H7 (cell line): ENCODE measurements around the gene RTN1. TPM values are rescaled to one million over a fixed set of nuclear protein-coding genes. Genes with fewer than 3 reads are reported as not detected.
A peak's percentile ranks its signal among the peaks of the same experiment; 100 is the strongest.

ENCODE experiments used
- DNase-seq: peaks from one replicate; pipeline ENCODE4 v3.0.0; 2012
- H3K27me3 ChIP-seq: 2 replicates; pipeline ENCODE4 v1.6.0; 2011; ENCODE audit warnings: mild to moderate bottlenecking, low read length; ENCODE audit not compliant: control insufficient read depth, insufficient read depth
- H3K36me3 ChIP-seq: replicated peaks from 2 replicates; pipeline ENCODE4 v1.5.1; 2011; ENCODE audit warnings: low read length; ENCODE audit not compliant: control insufficient read depth, insufficient read depth
- H3K4me3 ChIP-seq: 2 replicates; pipeline ENCODE4 v1.5.1; 2011; ENCODE audit warnings: low read depth, mild to moderate bottlenecking, control low read depth, low read length, moderate library complexity; ENCODE audit not compliant: insufficient read depth
- total RNA-seq: library from RNA; depleted of rRNA; stranded (reverse); fragments of >200 nt; shearing (Covaris generic); gene quantifications from 2 replicates; pipeline ENCODE4 v1.2.3, GENCODE V29; 2014; rRNA removed

RTN1 gene
- total RNA-seq, 1 experiment from 2014 or later = 0.42 TPM

DNA sequence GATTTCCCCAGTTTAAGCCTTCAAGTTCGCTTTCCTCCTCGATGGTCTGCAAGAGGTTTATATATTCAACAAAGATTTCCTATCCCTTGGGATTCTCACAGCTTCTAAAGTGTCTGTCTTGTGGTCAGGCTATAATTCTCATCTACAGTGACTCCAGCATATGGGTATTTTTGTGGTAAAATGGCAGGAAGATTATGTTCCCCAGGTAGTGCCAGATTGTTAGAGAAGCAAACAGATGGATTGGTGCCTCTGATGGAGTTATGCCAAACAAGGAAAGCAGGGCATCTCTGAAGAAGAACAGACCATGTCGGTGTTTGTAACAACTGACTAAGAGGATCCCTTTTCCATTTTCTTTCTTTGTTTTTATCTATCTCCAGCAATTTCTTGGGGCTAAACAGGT, 288.4 kb downstream of the RTN1 start:
- Histone ChIP-seq H3K4me3 (no peak overlapping the region), H3K36me3 (no peaks in the 10 kb centered on the region), H3K27me3 (no peaks in the 10 kb centered on the region)
- no peak for DNase-seq

DNA sequence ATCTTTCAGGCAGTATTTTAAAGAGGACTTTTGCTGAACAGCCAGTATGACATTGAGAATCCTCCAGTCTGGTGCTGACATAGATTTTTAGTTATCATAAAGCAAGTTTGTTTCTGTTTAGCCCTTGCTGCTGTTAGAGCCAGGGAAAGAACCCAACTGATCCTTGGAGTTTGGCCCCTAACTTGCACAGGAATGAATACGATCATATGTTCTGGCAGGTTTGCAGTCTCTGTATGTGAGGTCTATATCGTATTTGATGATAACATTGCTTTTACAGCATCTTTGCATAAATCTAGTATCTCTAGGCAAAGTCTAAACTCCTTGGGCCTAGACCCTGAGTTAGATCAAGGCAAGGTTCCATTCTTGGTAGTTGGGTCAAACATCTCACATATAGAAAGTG, 289.7 kb downstream of the RTN1 start:
- no peak for DNase-seq
- H3K36me3 ChIP-seq = no peaks in the 10 kb centered on the region
- H3K4me3 ChIP-seq = no peak overlapping the region
- H3K27me3 ChIP-seq = peaks cover 2% of the 10 kb centered on the region; the same call in 1 of the 2 replicates

- H3K27me3 ChIP-seq = peaks cover 2% of the 10 kb centered on the region; the same call in 1 of the 2 replicates
- DNase-seq = peak; percentile 91
- H3K4me3 ChIP-seq = peak within 1 kb of the TSS; percentile 63
- no peaks in the 10 kb centered on the region for H3K36me3 ChIP-seq
These were observed 294.0 kb downstream of the RTN1 start, which contains the start of gene CCDC175 for GRCh38 chr14:59576332-59577294. Gene CCDC175 (minus strand): TSS chr14:59576812. CDS start chr14:59576775, 37 bp downstream.

- no peak for DNase-seq
- Histone ChIP-seq H3K4me3 (no peak overlapping the region), H3K27me3 (no peaks in the 10 kb centered on the region), H3K36me3 (no peaks in the 10 kb centered on the region)
These were observed 300.5 kb downstream of the RTN1 start for GRCh38 chr14:59570122-59570521.

DNA sequence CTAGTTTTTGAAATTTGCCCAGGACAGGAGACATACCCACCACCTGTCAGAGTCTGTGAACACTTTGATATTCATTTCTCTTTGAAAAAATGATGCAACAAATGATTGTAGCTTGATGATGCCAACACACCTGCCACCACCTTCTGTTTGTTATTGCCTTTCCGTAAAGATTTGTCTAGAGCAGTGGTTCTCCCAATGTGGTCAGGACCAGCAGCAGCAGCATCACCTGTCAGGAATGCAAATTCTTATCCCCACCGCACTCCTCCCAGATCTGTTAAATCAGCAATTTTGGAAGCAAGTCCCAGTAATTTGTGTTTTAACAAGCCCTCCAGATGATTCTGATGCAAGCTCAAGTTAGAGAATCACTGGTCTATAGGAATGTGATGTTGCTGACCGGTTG, 303.9 kb downstream of the RTN1 start:
- H3K27me3 ChIP-seq = no peaks in the 10 kb centered on the region
- no peak overlapping the region for H3K4me3 ChIP-seq
- DNase-seq = no peak
- H3K36me3 ChIP-seq = no peaks in the 10 kb centered on the region

- Histone ChIP-seq H3K27me3 (no peaks in the 10 kb centered on the region), H3K36me3 (no peaks in the 10 kb centered on the region), H3K4me3 (no peak overlapping the region)
- DNase-seq = no peak
These were observed 304.3 kb downstream of the RTN1 start for GRCh38 chr14:59566296-59566695.

- Histone ChIP-seq H3K4me3 (no peak overlapping the region), H3K27me3 (no peaks in the 10 kb centered on the region), H3K36me3 (no peaks in the 10 kb centered on the region)
- DNase-seq = no peak
These were observed 305.5 kb downstream of the RTN1 start for GRCh38 chr14:59565087-59565486.

DNA sequence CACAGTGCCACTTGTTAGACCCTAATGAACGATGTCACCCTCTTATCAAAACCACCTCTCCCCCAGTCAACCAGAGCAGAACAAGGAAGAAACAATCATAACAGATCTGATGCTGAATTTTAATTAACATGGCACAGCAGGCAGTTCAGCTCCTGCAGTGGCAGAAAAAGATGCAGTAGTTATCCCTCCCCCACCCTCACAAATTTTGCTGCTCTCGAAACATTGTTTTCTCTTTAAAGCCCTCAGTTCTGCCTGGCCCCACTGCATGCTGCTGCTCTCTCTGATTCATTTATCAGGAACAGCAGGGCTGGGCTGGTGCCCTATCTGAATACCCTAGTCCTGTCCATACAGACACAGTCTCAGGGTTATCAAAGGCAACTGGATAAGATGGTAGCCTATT, 306.2 kb downstream of the RTN1 start:
- DNase-seq = no peak
- H3K4me3 ChIP-seq = no peak overlapping the region
- no peaks in the 10 kb centered on the region for H3K27me3 ChIP-seq
- no peaks in the 10 kb centered on the region for H3K36me3 ChIP-seq

GRCh38 chr14:59547310-59547709, 323.3 kb downstream of the RTN1 start:
- H3K4me3 ChIP-seq = no peak overlapping the region
- no peaks in the 10 kb centered on the region for H3K27me3 ChIP-seq
- DNase-seq = no peak
- no peaks in the 10 kb centered on the region for H3K36me3 ChIP-seq

Other genes with a start within 250 kb of the RTN1 start
- gene LRRC9, start 49.4 kb upstream of the RTN1 start, total RNA-seq = 0.30 and 0.38 TPM in 2 replicates
- gene PCNX4, start 221.1 kb upstream of the RTN1 start, total RNA-seq = 33.9 and 35.5 TPM in 2 replicates